ENCODE results near the gene A1CF. TPM values are rescaled to one million over a fixed set of nuclear protein-coding genes. Genes with fewer than 3 reads are reported as not detected.

A1CF gene
- total and polyA plus RNA-seq, 5 donors = 0.06 to 0.18 TPM; not detected in 3

DNA sequence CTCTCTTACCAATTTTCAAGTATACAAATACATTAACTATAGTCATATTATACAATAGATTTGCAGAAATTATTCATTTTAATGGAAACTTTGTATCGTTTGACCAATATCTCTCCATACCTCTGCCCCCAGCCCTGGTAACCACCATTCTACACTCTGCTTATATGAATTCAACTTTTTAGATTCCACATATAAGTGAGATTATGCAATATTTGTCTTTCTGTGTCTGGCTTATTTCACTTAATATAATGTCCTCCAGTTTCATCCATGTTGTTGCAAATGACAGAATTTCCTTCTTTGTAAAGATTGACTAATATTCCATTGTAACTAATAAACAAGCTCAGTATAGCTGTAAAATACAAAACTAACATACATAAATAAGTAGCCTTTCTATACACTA is 55.4 kb downstream of the A1CF start:
- no peak for ATAC-seq
- 97% methylated on average over 1 of the region's 1 CpG for WGBS
- no peak overlapping the region for H3K4me3 ChIP-seq (ENCODE audit: low read length)
- no peaks in the 10 kb centered on the region for H3K9me3 ChIP-seq (ENCODE audit: control insufficient read depth, low read length)
- no peak for DNase-seq
- no peaks in the 10 kb centered on the region for H3K27me3 ChIP-seq (ENCODE audit: control insufficient read depth, insufficient read depth)
- H3K27ac ChIP-seq (ENCODE audit: low read length) = no peak overlapping the region
- intact Hi-C loops (cut with DNase I) = no loop called here
- no peaks in the 10 kb centered on the region for H3K4me1 ChIP-seq (ENCODE audit: control insufficient read depth, insufficient read depth, low read length)

DNA sequence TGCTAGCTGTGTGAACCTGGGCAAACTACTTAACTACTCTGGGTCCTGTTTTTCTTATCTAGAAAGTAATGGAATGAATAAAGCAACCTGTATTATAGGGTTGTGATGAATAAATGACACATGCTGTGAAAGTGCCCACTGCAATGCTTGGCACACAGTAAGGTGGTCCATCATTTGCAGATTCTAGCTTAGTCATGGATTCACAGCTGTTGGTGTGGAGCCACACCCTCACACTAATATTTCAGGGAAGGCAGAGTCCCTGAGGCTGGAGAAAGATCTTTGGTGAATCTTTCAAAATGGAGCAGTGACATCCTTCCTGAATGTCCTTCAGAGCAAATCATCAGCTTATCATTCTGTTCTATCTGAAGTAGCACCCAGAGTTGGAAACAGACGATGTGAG is 60.6 kb downstream of the A1CF start:
- no peak for DNase-seq
- no peak for ATAC-seq
- Histone ChIP-seq H3K9me3 (ENCODE audit: control insufficient read depth, low read length) (no peaks in the 10 kb centered on the region), H3K27ac (ENCODE audit: low read length) (no peak overlapping the region), H3K4me3 (ENCODE audit: low read length) (no peak overlapping the region), H3K27me3 (ENCODE audit: control insufficient read depth, insufficient read depth) (no peaks in the 10 kb centered on the region), H3K4me1 (ENCODE audit: control insufficient read depth, insufficient read depth, low read length) (no peaks in the 10 kb centered on the region)
- 45% methylated on average over 1 of the region's 1 CpG for WGBS
- intact Hi-C loops (cut with DNase I) = no loop called here

DNA sequence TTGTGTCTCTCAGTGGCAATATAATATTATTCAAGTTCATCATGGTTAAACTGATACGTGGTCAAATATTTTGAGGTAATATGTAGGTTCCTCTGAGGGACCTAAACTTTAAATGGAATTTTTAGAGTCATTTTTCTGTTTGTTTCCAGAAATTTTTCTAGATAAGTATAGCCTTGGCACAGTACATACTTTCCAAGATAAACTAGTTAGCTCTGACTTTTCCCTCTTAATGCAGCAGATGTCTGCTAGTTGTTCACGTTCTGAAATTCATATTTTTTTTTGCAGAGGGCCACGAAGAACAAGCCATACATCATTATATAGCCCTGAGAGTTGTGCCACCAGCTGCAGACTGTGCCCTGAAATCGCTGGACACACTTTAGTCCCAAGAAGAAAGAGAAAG is 61.6 kb downstream of the A1CF start:
- intact Hi-C loops (cut with DNase I) = no loop called here
- no peaks in the 10 kb centered on the region for H3K9me3 ChIP-seq (ENCODE audit: control insufficient read depth, low read length)
- ATAC-seq (no peak), DNase-seq (no peak)
- no peak overlapping the region for H3K4me3 ChIP-seq (ENCODE audit: low read length)
- 45% methylated on average over 4 of the region's 4 CpGs for WGBS
- H3K4me1 ChIP-seq (ENCODE audit: control insufficient read depth, insufficient read depth, low read length) = no peaks in the 10 kb centered on the region
- no peaks in the 10 kb centered on the region for H3K27me3 ChIP-seq (ENCODE audit: control insufficient read depth, insufficient read depth)
- no peak overlapping the region for H3K27ac ChIP-seq (ENCODE audit: low read length)

DNA sequence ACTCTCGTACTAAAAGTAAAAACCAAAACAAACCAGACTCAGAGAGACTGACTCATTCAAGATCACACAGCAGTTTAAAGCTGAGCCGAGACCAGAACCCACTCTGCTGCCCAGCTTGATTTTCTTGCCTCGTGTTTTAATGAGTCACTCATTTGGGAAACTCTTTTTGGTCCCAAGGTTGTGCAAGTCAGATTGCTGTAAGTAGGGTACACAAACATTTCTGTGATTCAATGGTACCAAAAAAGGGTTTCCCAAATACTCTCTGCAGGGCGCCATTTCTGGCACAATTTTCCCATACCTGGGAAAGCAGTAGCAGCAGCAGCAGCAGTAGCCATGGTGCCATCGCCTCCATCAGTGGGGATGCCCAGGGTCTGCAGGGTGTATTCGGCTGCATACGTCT is 75.8 kb downstream of the A1CF start:
- Histone ChIP-seq H3K4me1 (ENCODE audit: control insufficient read depth, insufficient read depth, low read length) (no peaks in the 10 kb centered on the region), H3K9me3 (ENCODE audit: control insufficient read depth, low read length) (no peaks in the 10 kb centered on the region), H3K27ac (ENCODE audit: low read length) (no peak overlapping the region), H3K4me3 (ENCODE audit: low read length) (no peak overlapping the region), H3K27me3 (ENCODE audit: control insufficient read depth, insufficient read depth) (no peaks in the 10 kb centered on the region)
- ATAC-seq (no peak), DNase-seq (no peak)
- intact Hi-C loops (cut with DNase I) = no loop called here
- whole genome bisulfite sequencing = 86% methylated on average over 7 of the region's 7 CpGs

DNA sequence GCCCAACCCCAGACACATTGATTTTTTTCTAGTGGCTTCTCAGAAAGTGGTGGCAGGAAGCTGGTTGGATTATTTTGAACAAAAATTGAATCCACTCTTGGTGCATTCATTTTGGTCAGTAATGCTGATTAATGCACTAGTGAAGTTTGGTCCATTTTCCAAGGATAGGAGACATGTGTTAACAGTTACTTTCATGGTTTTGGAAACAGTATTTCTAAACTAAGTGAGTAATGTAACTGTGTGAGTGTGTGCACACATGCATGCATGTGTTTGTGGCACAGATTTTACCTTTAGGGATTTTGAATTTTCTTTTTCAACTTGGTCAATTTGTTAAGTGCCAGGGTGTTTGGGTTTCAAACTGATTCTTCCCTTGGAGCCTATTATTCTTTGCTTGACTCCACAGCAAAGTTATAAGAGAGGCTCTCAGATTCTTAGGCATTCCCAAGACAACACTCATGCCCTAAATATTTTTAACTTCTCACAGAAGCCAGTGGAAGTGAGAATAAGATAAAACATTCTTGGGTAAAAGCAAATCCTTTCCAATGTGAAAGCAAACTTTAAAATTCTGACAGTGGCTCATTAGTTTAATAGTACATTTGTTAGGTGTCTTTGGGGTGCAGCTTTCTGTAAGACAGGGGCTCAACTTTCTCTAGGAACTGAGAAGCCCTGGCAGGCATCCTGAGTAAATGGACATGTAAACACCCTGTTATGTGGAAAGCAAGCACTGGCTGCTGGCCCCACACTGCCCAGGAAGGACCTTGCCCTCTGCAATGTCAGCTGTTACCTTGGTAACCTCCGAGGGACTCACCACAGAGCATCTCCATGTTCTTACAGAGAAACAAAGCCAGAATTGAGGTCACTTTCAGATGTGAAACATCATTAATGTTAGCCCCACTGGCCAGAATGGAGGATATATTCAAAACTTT is 77.3 kb downstream of the A1CF start:
- Histone ChIP-seq H3K27me3 (ENCODE audit: control insufficient read depth, insufficient read depth) (no peaks in the 10 kb centered on the region), H3K27ac (ENCODE audit: low read length) (no peak overlapping the region), H3K4me1 (ENCODE audit: control insufficient read depth, insufficient read depth, low read length) (no peaks in the 10 kb centered on the region), H3K4me3 (ENCODE audit: low read length) (no peak overlapping the region), H3K9me3 (ENCODE audit: control insufficient read depth, low read length) (no peaks in the 10 kb centered on the region)
- DNase-seq = no peak
- intact Hi-C loops (cut with DNase I) = no loop called here
- 37% methylated on average over 1 of the region's 1 CpG for WGBS
- no peak for ATAC-seq

DNA sequence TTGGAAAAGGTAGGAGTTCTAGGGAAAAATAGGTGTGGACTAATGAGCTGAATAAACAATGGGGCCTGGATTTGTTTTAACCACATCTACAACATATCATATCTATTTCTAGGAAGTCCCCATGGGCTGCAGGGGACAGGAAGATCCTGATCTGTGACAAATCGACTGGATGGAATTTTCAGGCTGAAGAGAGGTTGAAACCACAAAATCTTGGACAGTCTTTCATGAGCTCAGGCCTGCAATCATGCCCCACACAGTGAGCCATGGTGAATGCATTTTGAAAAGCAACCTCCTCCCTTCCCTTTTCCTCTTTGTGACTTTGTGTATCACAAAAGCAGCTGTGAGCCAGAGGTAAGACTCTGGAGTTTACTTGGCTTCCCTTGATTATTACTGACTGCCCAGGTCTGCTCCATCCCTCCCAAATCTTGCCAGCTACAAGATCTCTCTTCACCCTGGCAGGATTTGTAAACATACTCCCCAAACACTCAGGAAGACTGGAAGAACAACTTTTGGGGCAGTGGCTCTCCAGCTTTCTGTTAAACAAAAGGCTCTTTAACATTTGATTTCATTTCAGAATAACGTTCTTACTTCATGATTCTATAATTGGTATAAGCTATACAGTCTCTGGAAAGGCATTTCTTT is 79.3 kb downstream of the A1CF start:
- Histone ChIP-seq H3K4me3 (ENCODE audit: low read length) (no peak overlapping the region), H3K4me1 (ENCODE audit: control insufficient read depth, insufficient read depth, low read length) (no peaks in the 10 kb centered on the region), H3K27ac (ENCODE audit: low read length) (no peak overlapping the region), H3K9me3 (ENCODE audit: control insufficient read depth, low read length) (no peaks in the 10 kb centered on the region), H3K27me3 (ENCODE audit: control insufficient read depth, insufficient read depth) (no peaks in the 10 kb centered on the region)
- ATAC-seq (no peak), DNase-seq (no peak)
- intact Hi-C loops (cut with DNase I) = no loop called here
- WGBS = 42% methylated on average over 2 of the region's 2 CpGs

DNA sequence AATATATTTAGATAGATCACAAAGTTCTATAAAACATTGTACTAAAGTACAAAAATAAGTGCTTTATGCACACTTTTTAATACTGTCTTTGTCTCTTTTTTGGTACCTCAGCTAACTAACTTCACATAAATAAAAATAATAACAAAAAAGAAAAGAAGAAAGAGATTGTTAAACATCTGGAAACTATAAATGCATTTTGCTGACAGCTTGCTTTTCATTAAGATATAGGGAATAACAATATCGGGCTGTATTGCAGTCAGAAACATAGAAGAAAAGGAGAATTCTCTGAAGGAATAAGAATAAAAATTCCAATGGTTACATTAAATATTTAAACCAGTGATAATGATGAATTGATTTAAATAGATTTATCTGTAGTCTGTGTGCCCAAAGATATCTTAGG is 85.8 kb downstream of the A1CF start:
- no peaks in the 10 kb centered on the region for H3K9me3 ChIP-seq (ENCODE audit: control insufficient read depth, low read length)
- intact Hi-C loops (cut with DNase I) = no loop called here
- H3K27me3 ChIP-seq (ENCODE audit: control insufficient read depth, insufficient read depth) = no peaks in the 10 kb centered on the region
- WGBS = 74% methylated on average over 1 of the region's 1 CpG
- no peak for DNase-seq
- H3K4me3 ChIP-seq (ENCODE audit: low read length) = no peak overlapping the region
- no peaks in the 10 kb centered on the region for H3K4me1 ChIP-seq (ENCODE audit: control insufficient read depth, insufficient read depth, low read length)
- H3K27ac ChIP-seq (ENCODE audit: low read length) = no peak overlapping the region
- ATAC-seq = no peak

DNA sequence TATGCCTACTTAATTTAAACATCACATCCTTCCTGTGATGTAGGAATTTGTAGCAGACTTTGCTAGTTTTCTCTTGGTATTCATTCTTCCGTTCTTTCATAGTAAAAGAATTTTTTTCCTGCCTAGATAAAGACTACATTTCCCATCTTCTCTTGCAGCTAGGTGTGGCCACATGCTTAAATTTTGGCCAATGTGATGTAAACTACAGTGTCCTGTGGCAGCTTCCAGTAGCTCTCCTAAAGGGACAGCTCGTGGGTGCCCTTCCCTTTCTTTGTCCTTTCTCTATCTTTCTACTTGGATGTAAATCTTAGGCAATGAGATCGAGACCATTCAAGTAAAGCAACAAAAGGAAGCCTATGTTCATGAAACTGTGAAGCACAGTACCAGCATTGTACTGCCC is 87.1 kb downstream of the A1CF start:
- intact Hi-C loops (cut with DNase I) = no loop called here
- no peaks in the 10 kb centered on the region for H3K4me1 ChIP-seq (ENCODE audit: control insufficient read depth, insufficient read depth, low read length)
- no peaks in the 10 kb centered on the region for H3K9me3 ChIP-seq (ENCODE audit: control insufficient read depth, low read length)
- H3K27me3 ChIP-seq (ENCODE audit: control insufficient read depth, insufficient read depth) = no peaks in the 10 kb centered on the region
- DNase-seq (no peak), ATAC-seq (no peak)
- no peak overlapping the region for H3K4me3 ChIP-seq (ENCODE audit: low read length)
- H3K27ac ChIP-seq (ENCODE audit: low read length) = no peak overlapping the region
- WGBS = 65% methylated on average over 3 of the region's 3 CpGs

DNA sequence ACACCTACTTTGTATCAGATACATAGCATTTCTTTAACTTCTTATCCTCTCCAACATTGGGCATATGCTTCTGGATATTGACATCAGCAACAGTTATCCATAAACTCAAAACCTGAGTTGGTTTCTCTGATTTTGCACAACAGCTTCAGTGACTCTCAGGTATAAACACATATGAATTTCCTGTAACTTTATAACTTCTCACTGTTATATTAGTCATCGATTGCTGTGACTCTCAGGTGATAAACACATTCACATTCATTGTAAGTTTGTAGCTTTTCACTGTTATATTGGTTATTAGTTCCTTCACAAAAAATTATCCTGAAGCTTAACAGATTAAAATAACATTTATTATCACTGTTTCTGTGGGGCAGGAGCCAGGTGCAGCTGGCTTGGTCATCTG is 88.7 kb downstream of the A1CF start:
- ATAC-seq = no peak
- Histone ChIP-seq H3K27me3 (ENCODE audit: control insufficient read depth, insufficient read depth) (no peaks in the 10 kb centered on the region), H3K4me3 (ENCODE audit: low read length) (no peak overlapping the region), H3K9me3 (ENCODE audit: control insufficient read depth, low read length) (no peaks in the 10 kb centered on the region), H3K27ac (ENCODE audit: low read length) (no peak overlapping the region), H3K4me1 (ENCODE audit: control insufficient read depth, insufficient read depth, low read length) (no peaks in the 10 kb centered on the region)
- 87% methylated on average over 1 of the region's 1 CpG for WGBS
- DNase-seq = no peak
- intact Hi-C loops (cut with DNase I) = no loop called here

DNA sequence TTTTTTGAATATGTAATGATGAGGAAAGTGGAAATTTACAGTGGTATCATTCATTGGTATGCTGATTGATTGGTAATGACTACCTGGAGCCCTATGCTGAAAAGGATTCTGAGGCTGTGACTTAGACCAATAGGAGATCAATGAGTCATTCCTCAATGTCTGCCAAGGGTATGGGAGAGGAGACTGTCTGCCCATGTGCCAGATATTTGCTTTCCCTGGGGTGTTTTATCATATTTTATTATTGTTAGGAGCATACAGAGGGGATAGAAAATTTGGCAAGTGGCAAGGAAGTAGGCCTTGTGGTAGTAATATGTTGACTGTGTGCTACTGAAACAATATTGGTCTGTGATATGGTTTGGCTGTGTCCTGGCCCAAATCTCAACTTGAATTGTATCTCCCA is 90.9 kb downstream of the A1CF start:
- Histone ChIP-seq H3K9me3 (ENCODE audit: control insufficient read depth, low read length) (no peaks in the 10 kb centered on the region), H3K27ac (ENCODE audit: low read length) (no peak overlapping the region), H3K27me3 (ENCODE audit: control insufficient read depth, insufficient read depth) (no peaks in the 10 kb centered on the region), H3K4me1 (ENCODE audit: control insufficient read depth, insufficient read depth, low read length) (no peaks in the 10 kb centered on the region), H3K4me3 (ENCODE audit: low read length) (no peak overlapping the region)
- ATAC-seq (no peak), DNase-seq (no peak)
- intact Hi-C loops (cut with DNase I) = no loop called here
